OCI-M1 (cell line): ENCODE measurements around the gene ELP4.
A peak's percentile ranks its signal among the peaks of the same experiment; 100 is the strongest.

Experiments
- DNase-seq: peaks from one replicate; lab custom pipeline; 2025; lab: John Stamatoyannopoulos, UW

Gene ELP4

DNA sequence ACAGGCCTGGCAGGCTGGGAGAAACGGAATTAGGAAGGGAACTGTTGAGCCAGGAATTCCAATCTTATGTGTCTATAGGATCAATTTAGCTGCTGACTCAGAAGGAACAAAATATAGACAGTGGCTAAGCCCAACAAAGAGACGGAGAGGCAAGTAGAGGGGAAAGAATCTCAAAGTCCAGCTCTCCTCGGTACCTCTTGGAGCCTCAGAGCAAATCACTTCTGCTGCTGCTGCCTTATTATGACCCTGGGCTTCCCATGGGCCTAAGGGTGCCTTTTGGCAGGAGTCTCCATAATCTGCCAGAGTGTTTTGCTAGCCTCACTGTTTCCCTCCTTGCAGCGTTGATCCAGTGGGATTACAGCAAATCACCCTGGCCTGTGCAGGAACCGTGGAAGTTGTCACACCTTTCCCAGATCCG, 269.8 kb downstream of the ELP4 start:
- DNase-seq, result no peak

GRCh38 chr11:31780078-31780477, 270.5 kb downstream of the ELP4 start:
- no peak for DNase-seq

GRCh38 chr11:31780480-31780971, 271.0 kb downstream of the ELP4 start:
- no peak for DNase-seq

DNA sequence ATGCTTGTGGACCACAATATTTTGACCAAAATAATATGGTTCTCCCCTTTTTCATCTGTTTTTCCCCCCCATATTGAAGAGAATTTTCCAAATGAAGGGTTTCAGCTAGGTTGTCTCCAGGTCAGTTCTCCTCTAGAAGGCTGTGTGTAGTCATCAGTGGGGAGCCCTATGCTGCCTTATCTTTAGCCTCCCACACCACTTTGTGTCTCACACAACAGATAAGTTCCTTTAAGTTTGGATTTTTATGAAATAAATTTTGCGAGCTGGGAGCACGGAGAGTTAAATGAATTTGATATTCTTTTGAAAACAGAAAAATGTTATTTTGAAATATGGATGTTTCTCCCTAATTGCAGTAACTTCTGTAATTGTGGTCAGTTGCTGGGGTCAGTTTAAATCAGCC, 272.7 kb downstream of the ELP4 start:
- DNase-seq, result peak; percentile 72

DNA sequence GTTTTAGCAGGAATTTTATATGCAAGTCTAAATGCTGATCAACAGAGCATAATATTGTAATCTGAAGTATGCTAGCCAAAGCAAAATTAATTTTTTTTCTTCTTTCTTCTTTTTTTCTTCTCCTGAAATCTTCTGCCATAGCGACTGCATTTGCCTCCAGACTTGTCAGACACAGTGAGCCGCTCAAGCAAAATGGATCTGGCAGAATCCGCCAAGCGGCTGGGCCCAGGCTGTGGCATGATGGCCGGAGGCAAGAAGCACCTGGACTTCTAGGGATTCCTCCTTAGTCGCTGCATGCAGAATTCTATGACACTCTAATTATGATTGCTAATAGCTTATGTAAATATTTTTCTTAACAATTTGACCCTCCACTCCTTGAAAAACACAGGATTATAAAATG, 273.7 kb downstream of the ELP4 start:
- DNase-seq, result no peak

DNA sequence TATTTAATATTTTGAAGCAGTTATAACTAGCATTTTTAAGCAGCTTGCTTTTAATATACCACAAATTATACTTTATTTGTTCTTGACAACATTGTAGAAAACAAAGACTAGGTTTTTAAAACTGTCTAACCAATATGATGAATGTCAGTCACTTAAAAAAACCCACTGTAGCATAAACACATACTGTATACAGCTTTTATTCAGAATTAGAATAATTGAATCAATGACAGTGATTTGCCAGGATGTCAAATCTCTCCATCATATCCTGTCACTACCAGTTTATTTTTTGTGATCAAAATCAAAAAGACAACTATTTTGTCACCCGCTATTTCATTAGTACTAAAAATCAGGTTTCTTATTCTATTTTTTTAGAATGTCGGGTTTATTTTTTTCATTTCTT, 275.0 kb downstream of the ELP4 start:
- DNase-seq, result no peak

DNA sequence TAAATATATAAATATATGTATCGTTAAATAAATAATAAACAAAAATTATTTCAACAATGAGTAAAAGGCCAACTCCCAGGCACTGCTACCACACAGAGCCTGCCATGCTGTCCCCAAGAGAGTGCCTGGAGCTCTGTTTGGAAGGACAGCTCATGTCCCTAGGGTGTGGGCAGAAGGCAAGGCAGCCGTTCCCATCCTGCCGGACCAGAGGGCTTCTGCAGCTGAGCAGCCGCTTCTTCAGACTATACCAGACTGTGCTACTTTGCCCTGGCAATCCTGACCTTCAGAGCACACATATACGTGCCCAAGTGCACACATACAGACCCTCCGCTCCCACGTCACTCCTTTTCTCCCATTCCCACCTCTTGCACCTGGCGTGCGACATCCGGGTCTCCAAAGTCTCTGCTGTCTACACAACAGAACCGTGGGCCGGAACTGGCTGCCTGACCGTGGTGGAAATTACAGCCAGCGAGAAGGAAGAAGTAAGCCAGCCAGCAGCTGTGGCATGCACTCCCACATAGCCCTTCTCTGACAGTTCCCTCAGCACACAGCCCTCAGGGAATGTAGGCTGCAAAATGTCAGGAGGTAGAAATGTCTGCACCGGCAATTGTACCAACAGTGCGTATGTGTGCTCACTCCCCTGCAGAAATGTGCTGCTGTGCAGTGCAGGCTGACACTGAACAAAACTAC, 277.6 kb downstream of the ELP4 start:
- DNase-seq, result no peak

GRCh38 chr11:31788085-31788484, 278.5 kb downstream of the ELP4 start:
- no peak for DNase-seq

DNA sequence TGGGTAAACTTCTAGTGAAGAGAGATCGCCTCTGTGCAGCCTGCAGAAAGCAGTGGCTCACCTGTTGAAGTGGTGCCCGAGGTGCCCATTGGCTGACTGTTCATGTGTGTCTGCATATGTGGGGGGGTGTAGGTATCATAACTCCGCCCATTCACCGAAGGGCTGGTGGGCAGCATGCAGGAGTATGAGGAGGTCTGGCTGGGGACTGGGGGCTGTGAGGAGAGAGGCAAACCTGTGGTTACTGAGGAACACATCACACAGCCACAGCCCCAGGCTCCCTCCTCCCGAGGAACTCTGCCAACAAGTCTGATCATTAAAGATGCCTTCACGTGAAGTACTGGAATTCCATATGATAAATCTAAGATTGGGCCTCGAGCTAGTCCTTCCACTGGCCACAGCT, 281.1 kb downstream of the ELP4 start:
- no peak for DNase-seq

GRCh38 chr11:31792036-31792435, 282.5 kb downstream of the ELP4 start:
- DNase-seq, result no peak

GRCh38 chr11:31792456-31792855, 282.9 kb downstream of the ELP4 start:
- DNase-seq, result no peak

GRCh38 chr11:31793264-31793663, 283.7 kb downstream of the ELP4 start:
- no peak for DNase-seq

DNA sequence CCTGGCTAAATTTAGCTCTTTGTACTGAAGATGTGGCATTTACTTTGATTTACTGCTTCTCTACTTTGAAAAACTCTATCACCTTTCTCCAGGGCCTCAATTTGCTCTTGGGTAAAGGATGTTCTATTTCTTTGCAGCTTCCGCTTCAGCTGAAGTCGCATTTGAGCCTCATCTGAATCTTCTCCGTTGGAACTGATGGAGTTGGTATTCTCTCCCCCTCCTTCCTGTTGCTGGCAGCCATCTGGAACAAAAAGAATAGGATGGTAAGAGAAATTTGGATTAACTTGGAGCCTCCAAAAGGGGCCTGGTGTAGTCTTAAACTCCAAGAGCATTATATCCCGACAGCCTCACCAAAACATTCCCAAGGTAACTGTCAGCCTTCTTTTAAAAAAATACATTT, 285.0 kb downstream of the ELP4 start:
- no peak for DNase-seq

- no peak for DNase-seq
Observed at GRCh38 chr11:31795706-31796498, 286.3 kb downstream of the ELP4 start.

DNA sequence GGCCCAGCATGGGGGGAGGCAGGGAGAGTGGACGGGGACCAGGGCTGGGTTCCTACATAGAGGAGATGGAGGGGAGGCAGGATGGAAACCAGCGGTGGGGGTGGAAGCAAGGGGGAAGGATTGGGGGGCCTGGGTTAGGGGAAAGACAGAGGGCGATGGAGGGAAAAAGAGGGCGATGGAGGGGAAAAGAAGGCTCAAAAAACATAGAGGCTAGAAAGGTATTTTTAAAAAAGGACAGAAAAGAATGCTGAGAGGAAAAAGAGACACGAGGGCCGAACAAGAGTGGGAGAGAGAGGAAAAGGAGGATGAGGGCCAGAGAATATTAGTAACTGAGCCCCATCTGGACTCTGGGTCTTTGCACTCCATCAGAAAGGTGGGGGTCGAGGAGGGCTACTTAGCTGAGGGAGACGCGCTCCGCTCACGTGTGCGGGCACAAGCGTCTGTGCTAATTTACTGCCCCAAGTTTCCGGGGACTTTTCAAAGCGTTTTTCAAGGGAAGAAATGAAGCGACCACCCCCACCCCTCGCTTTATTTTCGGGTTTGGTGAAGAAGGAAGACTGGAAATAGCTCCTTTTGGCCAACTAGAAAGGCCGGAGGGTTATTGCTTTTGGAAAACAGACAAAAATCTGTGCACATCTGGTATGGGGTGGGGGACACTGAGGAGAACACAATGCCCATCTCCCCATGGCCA, 287.1 kb downstream of the ELP4 start:
- no peak for DNase-seq

DNA sequence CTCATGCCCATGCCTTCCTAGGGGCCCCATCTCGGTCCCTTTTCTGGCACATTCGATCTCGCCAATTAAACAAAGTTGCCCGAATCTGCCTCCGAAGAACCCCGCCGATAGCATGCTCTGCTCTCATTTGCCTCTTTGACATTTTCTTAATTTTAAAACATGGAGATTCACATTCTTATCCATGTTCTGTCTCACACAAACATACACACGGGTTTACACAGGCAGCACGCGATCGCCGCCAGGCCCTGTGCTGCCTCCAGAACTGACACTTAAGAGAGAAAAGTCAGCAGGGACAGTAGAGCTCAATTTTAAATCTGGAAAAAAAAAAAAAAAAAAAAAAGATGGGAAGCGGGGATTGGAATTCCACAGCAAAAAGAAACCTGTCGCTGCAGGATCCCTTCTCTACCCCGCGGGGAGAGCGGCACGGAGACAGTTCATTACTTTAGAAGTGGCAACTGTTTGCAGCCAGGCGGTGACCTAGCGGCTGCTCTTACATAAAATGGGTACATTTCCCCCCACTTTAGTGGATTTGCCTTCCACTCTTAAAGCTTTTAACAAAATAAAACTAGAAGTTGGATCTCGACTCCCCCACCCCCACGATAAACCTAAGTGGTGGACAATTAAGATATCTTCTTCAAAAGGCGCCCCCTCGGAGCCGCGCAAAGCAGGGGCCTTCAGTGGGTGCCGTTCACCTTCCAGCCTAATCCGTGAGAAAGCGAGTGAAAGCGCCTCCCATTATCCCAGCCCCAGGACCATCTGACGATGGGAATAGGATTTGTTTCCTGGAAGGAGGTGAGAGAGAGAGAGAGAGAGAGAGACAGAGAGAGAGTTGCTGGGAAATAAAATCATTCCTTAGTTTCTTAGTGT, 287.9 kb downstream of the ELP4 start:
- no peak for DNase-seq

GRCh38 chr11:31798057-31798553, 288.5 kb downstream of the ELP4 start:
- no peak for DNase-seq

DNA sequence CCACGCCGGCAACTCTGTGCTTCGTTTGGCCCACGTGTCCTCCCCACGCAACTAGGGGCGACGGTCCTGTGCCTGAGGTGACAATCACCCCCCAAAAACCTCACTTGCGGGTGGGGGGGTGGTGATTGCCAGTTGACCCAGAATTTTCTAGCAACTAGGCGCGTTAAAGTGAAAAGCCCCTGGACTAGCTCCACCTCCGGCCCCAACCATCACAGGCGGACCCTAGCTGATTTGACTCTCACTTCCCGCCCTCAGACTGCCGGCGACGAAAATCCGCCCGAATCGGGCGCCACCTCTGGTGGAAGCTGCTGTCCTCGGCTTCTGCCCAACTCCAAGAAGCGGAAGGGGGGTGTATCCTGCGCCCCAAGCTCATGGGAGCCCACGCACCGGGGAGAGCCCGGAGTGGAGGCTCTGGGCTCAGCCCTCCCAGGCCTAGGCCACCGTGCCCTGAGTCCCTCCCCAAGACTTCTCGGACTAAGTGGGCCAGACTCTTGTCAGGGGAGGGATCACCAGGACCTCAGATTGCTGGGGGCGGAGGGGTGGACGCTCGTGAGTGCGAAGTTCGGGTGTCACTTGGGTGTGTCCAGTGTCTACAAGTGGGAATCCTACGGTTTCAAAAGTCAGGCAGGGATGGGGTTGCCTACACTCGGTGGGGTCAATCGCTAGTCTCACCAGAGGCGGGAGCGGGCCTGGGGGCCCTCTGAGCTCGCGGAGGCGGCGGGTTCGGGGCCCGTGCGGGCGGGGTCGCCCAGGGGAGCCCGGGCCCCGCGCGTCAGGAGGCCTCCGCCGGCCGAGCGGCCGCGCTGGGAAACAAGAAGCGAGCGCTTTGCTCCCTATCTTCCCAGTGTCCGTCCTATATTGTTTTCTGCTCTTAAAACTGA, 289.2 kb downstream of the ELP4 start:
- DNase-seq, result no peak

- no peak for DNase-seq
Observed at GRCh38 chr11:31799435-31800397, 290.1 kb downstream of the ELP4 start.
